ENCODE results near the gene LYRM9.
"Not testable (repeated sequence)": the region's sequence is repeated elsewhere in the genome, so short reads cannot be mapped to it uniquely, and the experiment has no call there.

The LYRM9 gene

DNA sequence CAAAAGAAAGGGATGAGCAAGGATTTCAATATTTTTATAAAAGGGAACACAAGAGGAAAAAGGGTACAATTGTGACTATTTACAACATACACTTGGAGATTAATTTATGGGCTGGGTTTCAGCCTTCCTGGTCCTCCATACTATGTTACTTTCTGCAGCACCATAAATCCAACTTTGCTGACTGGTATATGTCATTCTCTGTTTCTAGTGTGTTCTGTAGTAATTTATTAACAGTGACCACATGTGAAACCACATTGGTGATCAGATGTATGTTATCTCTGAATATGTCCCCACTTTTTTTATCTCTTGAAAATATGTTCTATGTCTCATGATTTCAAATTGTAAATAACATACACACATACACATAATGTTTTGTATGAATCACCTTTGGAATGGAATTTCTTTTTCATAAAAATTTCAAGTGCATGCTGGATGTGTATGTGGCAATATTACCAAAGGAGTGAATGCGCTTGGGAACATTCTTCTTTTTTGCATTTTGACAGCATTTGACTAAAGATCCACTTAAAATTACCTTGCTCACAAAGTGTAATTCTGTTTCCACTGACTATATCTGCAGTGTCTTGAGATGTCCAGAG lies 2.9 kb upstream of the LYRM9 start:
- peaks cover 0 to 19% (median 16%) of the 10 kb centered on the region in 5 donors for H3K4me1 ChIP-seq (ENCODE audit: control insufficient read depth in 5 of 5, insufficient read depth in 5 of 5, low read length in 5 of 5)
- H3K27me3 ChIP-seq (ENCODE audit: control insufficient read depth in 5 of 5, insufficient read depth in 4 of 5, low read length in 5 of 5), result peaks cover 0 to 3% (median 0%) of the 10 kb centered on the region in 5 donors
- H3K27ac ChIP-seq (ENCODE audit: low read depth, low read length), result no peak overlapping the region
- no peak overlapping the region for H3K9ac ChIP-seq (ENCODE audit: low read length in 5 of 5)
- no peaks in the 10 kb centered on the region for H3K36me3 ChIP-seq (ENCODE audit: control insufficient read depth in 5 of 5, insufficient read depth in 5 of 5, low read length in 5 of 5)
- H3K9me3 ChIP-seq (ENCODE audit: control insufficient read depth in 5 of 5, low read length in 5 of 5), result no peaks in the 10 kb centered on the region
- no peak overlapping the region for H3K4me3 ChIP-seq (ENCODE audit: low read depth in 1 of 5, low read length in 5 of 5)

DNA sequence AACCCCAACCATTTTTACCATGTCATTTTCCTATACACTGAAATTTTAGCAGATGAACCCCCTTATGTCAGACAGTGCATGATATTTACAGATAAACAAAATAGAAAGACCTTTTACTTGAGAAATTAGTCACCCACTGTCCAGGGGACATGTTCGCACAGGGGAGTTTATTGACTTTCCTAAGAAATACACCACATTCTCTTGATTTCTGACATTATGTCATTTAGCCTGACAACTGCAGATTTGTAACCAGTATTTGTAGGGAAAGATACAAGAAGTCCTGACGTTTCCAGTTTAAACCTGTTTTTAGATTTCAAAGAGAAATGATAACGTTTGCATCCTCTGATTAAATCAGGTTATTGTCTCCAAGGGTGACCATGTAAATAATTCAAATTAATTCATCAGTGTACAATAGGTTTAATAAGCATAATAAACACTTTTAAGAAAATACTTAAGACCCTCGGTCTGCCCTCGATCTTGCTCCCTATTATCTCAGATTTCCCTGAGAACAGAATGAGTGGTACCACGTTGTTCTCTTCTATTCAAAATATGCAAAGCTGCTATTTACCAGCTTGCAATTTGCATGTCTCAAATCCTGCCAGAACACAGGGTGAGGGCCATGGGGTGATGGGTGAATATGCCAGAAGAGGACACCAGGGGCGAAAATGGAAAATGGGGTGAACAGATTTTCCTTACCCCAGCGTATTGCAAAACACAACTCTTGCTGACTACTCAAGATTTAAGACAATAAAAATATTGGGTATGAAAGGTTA lies 2.1 kb upstream of the LYRM9 start:
- Histone ChIP-seq H3K36me3 (ENCODE audit: control insufficient read depth in 5 of 5, insufficient read depth in 5 of 5, low read length in 5 of 5) (no peaks in the 10 kb centered on the region), H3K27ac (ENCODE audit: low read depth, low read length) (no peak overlapping the region)

GRCh38 chr17:27893841-27894503 lies 807 bp upstream of the LYRM9 start:
- no peak overlapping the region for H3K27ac ChIP-seq (ENCODE audit: low read depth, low read length)
- peaks cover 0 to 26% (median 19%) of the 10 kb centered on the region in 5 donors for H3K4me1 ChIP-seq (ENCODE audit: control insufficient read depth in 5 of 5, insufficient read depth in 5 of 5, low read length in 5 of 5)
- no peaks in the 10 kb centered on the region for H3K36me3 ChIP-seq (ENCODE audit: control insufficient read depth in 5 of 5, insufficient read depth in 5 of 5, low read length in 5 of 5)
- no peaks in the 10 kb centered on the region for H3K9me3 ChIP-seq (ENCODE audit: control insufficient read depth in 5 of 5, low read length in 5 of 5)
- H3K4me3 ChIP-seq (ENCODE audit: low read depth in 1 of 5, low read length in 5 of 5), result peak overlapping the region in 4 of 5 donors; percentile 53 to 78 (median 75)
- H3K27me3 ChIP-seq (ENCODE audit: control insufficient read depth in 5 of 5, insufficient read depth in 4 of 5, low read length in 5 of 5), result peaks cover 0 to 3% (median 0%) of the 10 kb centered on the region in 5 donors
- H3K9ac ChIP-seq (ENCODE audit: low read length in 5 of 5), result peak overlapping the region in 3 of 5 donors; percentile 25 to 50 (median 27)

More for the DNA sequence above, 2.1 kb upstream of the LYRM9 start:
- Histone ChIP-seq H3K4me1 (ENCODE audit: control insufficient read depth in 5 of 5, insufficient read depth in 5 of 5, low read length in 5 of 5) (peaks cover 0 to 19% (median 16%) of the 10 kb centered on the region in 5 donors), H3K4me3 (ENCODE audit: low read depth in 1 of 5, low read length in 5 of 5) (no peak overlapping the region), H3K9me3 (ENCODE audit: control insufficient read depth in 5 of 5, low read length in 5 of 5) (no peaks in the 10 kb centered on the region), H3K9ac (ENCODE audit: low read length in 5 of 5) (no peak overlapping the region), H3K27me3 (ENCODE audit: control insufficient read depth in 5 of 5, insufficient read depth in 4 of 5, low read length in 5 of 5) (peaks cover 0 to 3% (median 0%) of the 10 kb centered on the region in 5 donors)

DNA sequence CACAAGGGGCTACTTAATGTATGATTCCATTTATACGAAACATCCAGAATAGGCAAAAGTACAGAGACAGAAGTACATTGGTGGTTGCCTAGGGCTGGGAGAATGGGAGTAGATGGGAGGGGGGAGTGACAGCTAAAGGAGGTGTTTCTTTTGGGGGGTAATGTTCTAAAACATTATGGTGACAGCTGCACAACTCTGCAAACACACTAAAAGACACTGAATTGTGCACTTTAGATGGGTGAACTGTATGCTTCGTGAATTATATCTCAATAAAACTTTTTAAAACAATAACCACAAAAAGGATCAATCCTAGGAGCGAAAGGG lies 661 bp downstream of the LYRM9 start:
- Histone ChIP-seq H3K27me3 (ENCODE audit: control insufficient read depth in 5 of 5, insufficient read depth in 4 of 5, low read length in 5 of 5) (no peaks in the 10 kb centered on the region), H3K4me3 (ENCODE audit: low read depth in 1 of 5, low read length in 5 of 5) (peak overlapping the region; percentile 66 to 85 (median 75)), H3K36me3 (ENCODE audit: control insufficient read depth in 5 of 5, insufficient read depth in 5 of 5, low read length in 5 of 5) (no peaks in the 10 kb centered on the region), H3K9me3 (ENCODE audit: control insufficient read depth in 5 of 5, low read length in 5 of 5) (no peaks in the 10 kb centered on the region), H3K4me1 (ENCODE audit: control insufficient read depth in 5 of 5, insufficient read depth in 5 of 5, low read length in 5 of 5) (peaks cover 0 to 29% (median 20%) of the 10 kb centered on the region in 5 donors), H3K27ac (ENCODE audit: low read depth, low read length) (peak overlapping the region; percentile 74), H3K9ac (ENCODE audit: low read length in 5 of 5) (peak overlapping the region; percentile 59 to 84 (median 83))

- no peaks in the 10 kb centered on the region for H3K36me3 ChIP-seq (ENCODE audit: control insufficient read depth in 5 of 5, insufficient read depth in 5 of 5, low read length in 5 of 5)
- H3K9ac ChIP-seq (ENCODE audit: low read length in 5 of 5), result no peak overlapping the region
- H3K27ac ChIP-seq (ENCODE audit: low read depth, low read length), result no peak overlapping the region
- no peaks in the 10 kb centered on the region for H3K9me3 ChIP-seq (ENCODE audit: control insufficient read depth in 5 of 5, low read length in 5 of 5)
- no peaks in the 10 kb centered on the region for H3K27me3 ChIP-seq (ENCODE audit: control insufficient read depth in 5 of 5, insufficient read depth in 4 of 5, low read length in 5 of 5)
- H3K4me1 ChIP-seq (ENCODE audit: control insufficient read depth in 5 of 5, insufficient read depth in 5 of 5, low read length in 5 of 5), result peaks cover 0 to 29% (median 20%) of the 10 kb centered on the region in 5 donors
- H3K4me3 ChIP-seq (ENCODE audit: low read depth in 1 of 5, low read length in 5 of 5), result no peak overlapping the region
Measured at GRCh38 chr17:27891841-27892240, 1.3 kb downstream of the LYRM9 start.

- Histone ChIP-seq H3K27me3 (ENCODE audit: control insufficient read depth in 5 of 5, insufficient read depth in 4 of 5, low read length in 5 of 5) (no peaks in the 10 kb centered on the region), H3K4me1 (ENCODE audit: control insufficient read depth in 5 of 5, insufficient read depth in 5 of 5, low read length in 5 of 5) (peaks cover 0 to 29% (median 20%) of the 10 kb centered on the region in 5 donors), H3K4me3 (ENCODE audit: low read depth in 1 of 5, low read length in 5 of 5) (no peak overlapping the region), H3K27ac (ENCODE audit: low read depth, low read length) (no peak overlapping the region), H3K9ac (ENCODE audit: low read length in 5 of 5) (no peak overlapping the region), H3K36me3 (ENCODE audit: control insufficient read depth in 5 of 5, insufficient read depth in 5 of 5, low read length in 5 of 5) (no peaks in the 10 kb centered on the region), H3K9me3 (ENCODE audit: control insufficient read depth in 5 of 5, low read length in 5 of 5) (no peaks in the 10 kb centered on the region)
Measured at GRCh38 chr17:27889711-27890251, 3.4 kb downstream of the LYRM9 start.

- Histone ChIP-seq H3K4me1 (ENCODE audit: control insufficient read depth in 5 of 5, insufficient read depth in 5 of 5, low read length in 5 of 5) (peaks cover 0 to 27% (median 20%) of the 10 kb centered on the region in 5 donors), H3K27ac (ENCODE audit: low read depth, low read length) (no peak overlapping the region), H3K9ac (ENCODE audit: low read length in 5 of 5) (no peak overlapping the region), H3K9me3 (ENCODE audit: control insufficient read depth in 5 of 5, low read length in 5 of 5) (no peaks in the 10 kb centered on the region), H3K4me3 (ENCODE audit: low read depth in 1 of 5, low read length in 5 of 5) (no peak overlapping the region), H3K27me3 (ENCODE audit: control insufficient read depth in 5 of 5, insufficient read depth in 4 of 5, low read length in 5 of 5) (no peaks in the 10 kb centered on the region), H3K36me3 (ENCODE audit: control insufficient read depth in 5 of 5, insufficient read depth in 5 of 5, low read length in 5 of 5) (no peaks in the 10 kb centered on the region)
Measured at GRCh38 chr17:27888945-27889344, 4.2 kb downstream of the LYRM9 start.

DNA sequence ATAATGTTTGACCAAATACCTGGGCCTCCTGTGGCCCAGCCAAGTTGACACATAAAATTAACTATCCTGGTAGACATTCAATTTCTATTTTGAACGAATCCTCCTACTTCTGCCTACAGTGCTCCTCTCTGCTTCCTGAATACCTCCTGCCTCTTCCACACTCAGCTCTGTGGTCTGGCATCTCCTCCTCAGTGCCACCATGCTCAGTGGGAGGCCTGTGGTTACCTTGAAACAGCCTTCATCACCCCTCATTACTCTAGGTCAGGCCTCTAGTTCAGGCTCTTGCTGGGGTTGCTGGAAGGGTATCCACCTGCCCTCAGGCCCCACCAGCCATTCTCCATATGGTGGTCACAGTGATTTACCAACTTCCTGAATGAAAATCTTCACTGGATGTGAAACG lies 5.1 kb downstream of the LYRM9 start:
- no peaks in the 10 kb centered on the region for H3K36me3 ChIP-seq (ENCODE audit: control insufficient read depth in 5 of 5, insufficient read depth in 5 of 5, low read length in 5 of 5)
- no peaks in the 10 kb centered on the region for H3K9me3 ChIP-seq (ENCODE audit: control insufficient read depth in 5 of 5, low read length in 5 of 5)
- H3K9ac ChIP-seq (ENCODE audit: low read length in 5 of 5), result no peak overlapping the region
- no peaks in the 10 kb centered on the region for H3K27me3 ChIP-seq (ENCODE audit: control insufficient read depth in 5 of 5, insufficient read depth in 4 of 5, low read length in 5 of 5)
- H3K4me1 ChIP-seq (ENCODE audit: control insufficient read depth in 5 of 5, insufficient read depth in 5 of 5, low read length in 5 of 5), result peaks cover 0 to 20% (median 20%) of the 10 kb centered on the region in 5 donors
- no peak overlapping the region for H3K27ac ChIP-seq (ENCODE audit: low read depth, low read length)
- no peak overlapping the region for H3K4me3 ChIP-seq (ENCODE audit: low read depth in 1 of 5, low read length in 5 of 5)

- not testable (repeated sequence) for H3K9me3 ChIP-seq (ENCODE audit: control insufficient read depth in 5 of 5, low read length in 5 of 5); H3K27ac ChIP-seq (ENCODE audit: low read depth, low read length); H3K9ac ChIP-seq (ENCODE audit: low read length in 5 of 5); H3K4me3 ChIP-seq (ENCODE audit: low read depth in 1 of 5, low read length in 5 of 5); H3K36me3 ChIP-seq (ENCODE audit: control insufficient read depth in 5 of 5, insufficient read depth in 5 of 5, low read length in 5 of 5); H3K27me3 ChIP-seq (ENCODE audit: control insufficient read depth in 5 of 5, insufficient read depth in 4 of 5, low read length in 5 of 5)
- peaks cover 0 to 12% (median 9%) of the 10 kb centered on the region in 5 donors for H3K4me1 ChIP-seq (ENCODE audit: control insufficient read depth in 5 of 5, insufficient read depth in 5 of 5, low read length in 5 of 5)
Measured at GRCh38 chr17:27886348-27886906, 6.7 kb downstream of the LYRM9 start.

All from subcutaneous abdominal adipose tissue (tissue), 5 donors.